GM19099 (cell line): ENCODE data around the gene IQCH.

Experiments
- POLR2A ChIP-seq: IDR thresholded peaks from 3 replicates; pipeline ENCODE4 v1.6.1; 2011; ENCODE audit warnings: low read depth; ENCODE audit not compliant: insufficient read length; ENCODE audit errors: extremely low read depth

The IQCH gene

DNA sequence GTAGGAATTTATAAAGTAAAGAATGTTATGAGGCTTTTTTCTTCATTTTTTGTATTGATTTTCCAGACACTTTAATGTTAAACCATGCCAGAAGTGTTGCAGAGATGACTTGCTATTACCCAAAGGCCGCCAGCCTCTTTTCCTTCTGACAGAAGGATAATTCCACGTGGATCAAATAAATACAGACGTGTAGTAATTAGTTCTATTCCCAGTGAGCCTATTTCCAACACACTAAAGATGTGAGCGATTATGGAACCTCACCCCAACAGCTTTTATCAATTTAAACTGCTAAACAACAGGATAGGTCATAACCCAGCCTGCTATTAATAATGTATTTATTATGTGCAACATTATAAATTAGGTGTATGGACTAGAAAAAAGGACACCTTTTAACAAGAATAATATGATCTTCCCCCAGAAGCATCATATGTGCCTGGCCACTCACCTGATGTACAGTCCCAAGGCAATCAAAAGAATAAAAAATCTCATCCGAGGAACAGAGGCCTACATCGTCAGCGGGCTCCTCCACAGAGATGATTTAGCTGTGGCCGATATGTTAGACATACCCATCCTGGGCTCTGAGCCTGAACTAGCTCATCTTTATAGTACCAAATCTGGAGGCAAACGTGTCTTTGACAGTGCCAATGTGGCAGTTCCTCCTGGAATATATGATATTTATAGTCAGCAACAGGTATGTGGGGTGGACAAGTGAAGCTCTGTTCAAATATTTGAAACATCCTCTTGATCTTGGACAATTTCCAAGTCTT is 140.5 kb downstream of the IQCH start:
- TF ChIP-seq POLR2A, result no peak

DNA sequence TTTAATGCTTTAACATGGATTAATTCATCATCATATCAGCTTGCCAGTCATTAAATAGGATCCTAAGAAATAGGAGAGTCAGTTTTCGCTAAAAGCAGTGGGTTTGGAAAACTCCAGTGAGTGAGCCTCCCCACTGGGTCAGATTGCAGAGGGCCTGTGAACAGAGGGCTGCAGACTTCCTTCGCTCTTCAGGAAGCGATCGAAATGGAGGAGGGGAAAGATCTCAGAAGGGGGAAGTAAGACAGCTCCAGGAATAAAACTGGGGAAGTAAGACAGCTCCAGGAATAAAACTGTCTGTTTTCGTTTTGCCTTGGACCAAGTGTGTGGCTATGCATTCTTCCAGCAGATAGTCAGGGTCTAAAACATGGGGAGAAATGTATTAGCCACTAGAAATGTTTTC is 141.5 kb downstream of the IQCH start:
- TF ChIP-seq POLR2A, result no peak

DNA sequence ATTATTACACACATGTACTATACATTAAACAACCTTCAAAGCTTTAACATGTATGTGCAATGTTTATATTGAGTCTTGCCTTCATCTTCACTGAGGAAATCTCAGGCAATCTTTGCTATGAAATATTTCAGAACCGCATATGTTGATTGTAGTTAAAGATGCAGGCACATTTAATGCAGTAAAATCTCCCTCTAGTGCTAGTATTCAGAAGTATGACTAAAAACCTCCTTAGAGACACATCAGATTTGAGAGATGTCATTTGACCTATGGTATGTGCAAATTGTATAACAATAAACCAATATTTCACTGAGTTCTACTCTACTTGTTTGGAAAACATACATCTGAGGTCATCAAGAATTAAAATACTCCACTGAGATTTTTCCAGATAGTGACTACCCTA is 142.6 kb downstream of the IQCH start:
- TF ChIP-seq POLR2A, result no peak

DNA sequence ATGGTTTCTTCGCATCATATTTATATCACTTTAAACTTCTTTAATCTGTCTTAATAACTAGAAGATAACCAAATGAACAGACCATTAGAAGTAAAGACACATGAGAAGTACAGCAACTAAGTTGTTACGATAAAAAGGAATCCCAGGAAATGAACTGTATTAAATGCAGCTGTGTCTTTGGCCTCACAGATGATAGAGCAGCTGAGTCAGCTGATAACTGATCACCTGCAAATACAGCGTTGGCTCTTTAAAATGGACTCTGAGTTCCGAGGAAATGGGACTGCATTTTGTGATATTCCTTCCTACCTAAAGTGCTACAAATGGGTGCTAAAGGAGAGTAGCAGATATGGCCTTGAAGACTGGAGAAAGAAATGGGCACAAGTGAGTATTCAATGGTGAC is 145.3 kb downstream of the IQCH start:
- TF ChIP-seq POLR2A, result no peak

DNA sequence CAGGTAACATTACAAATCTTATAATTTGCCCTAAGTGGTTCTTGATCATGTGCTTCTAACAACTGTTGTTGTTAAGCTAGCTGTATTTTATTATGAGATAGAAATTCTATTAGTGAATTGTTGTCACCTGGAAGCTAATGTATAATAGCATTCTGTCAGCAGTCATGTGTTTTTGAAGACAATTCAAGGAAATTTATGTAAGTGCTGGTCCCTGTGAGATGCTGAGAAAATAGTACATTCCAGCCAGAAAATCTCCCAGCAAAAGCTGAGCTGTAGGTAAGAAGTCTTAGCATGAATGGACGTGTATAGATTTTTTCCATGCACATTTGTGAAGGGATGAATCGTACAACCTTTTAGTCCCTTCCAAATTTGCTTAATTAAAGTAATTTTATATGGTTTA is 146.3 kb downstream of the IQCH start:
- TF ChIP-seq POLR2A, result no peak

DNA sequence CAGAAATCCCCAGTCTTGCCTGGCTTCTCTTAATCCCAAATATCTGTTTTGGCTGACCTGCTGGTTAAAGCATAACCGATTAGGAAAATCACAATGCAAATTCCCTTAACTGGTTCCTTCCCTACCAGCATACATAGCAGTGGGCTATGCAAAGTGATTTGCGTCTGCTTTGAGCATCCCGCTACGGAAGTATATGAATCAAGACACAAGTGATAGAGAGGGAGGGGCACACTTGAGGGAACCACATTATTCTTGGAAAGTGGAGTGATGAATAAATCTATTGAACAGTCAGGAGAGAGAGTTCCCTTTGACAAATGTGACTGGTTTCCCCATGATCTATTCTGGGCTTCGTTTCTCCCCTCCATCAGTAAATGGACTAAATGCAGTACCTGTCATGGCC is 146.8 kb downstream of the IQCH start:
- no peak for TF ChIP-seq POLR2A

DNA sequence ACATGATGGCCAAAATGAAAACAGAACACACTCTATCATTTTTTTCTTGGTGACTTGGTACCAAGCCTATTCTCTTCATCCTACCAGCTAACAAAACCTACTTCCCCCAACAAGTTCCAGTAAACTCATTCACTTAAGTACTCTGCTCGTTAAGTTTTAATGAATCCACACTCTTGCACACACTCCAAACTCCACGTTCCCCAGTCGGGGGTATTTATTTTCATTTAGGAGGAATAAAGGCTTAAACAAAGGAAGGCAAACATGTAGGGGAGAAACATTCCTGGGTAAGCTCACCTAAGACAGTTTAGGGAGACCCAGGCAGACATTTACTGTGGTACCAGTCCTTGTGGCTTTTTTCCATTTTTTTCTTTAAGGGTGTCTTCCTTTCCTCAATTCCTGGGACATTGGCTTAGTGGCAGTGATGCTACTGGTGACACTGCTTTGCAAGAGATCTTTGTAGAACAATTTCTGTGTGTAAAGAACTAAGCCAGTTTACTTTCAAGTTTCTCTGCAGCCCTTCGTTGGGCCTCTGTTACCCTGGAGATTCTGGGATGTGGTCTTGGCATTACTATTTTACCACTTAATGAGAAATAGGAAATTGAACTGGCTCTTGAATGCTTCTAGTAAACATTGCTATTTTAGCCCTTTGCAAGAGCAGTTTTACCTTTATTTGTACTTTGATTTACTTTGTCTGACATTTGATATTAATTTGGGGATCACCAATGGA is 149.0 kb downstream of the IQCH start:
- TF ChIP-seq POLR2A, result no peak

DNA sequence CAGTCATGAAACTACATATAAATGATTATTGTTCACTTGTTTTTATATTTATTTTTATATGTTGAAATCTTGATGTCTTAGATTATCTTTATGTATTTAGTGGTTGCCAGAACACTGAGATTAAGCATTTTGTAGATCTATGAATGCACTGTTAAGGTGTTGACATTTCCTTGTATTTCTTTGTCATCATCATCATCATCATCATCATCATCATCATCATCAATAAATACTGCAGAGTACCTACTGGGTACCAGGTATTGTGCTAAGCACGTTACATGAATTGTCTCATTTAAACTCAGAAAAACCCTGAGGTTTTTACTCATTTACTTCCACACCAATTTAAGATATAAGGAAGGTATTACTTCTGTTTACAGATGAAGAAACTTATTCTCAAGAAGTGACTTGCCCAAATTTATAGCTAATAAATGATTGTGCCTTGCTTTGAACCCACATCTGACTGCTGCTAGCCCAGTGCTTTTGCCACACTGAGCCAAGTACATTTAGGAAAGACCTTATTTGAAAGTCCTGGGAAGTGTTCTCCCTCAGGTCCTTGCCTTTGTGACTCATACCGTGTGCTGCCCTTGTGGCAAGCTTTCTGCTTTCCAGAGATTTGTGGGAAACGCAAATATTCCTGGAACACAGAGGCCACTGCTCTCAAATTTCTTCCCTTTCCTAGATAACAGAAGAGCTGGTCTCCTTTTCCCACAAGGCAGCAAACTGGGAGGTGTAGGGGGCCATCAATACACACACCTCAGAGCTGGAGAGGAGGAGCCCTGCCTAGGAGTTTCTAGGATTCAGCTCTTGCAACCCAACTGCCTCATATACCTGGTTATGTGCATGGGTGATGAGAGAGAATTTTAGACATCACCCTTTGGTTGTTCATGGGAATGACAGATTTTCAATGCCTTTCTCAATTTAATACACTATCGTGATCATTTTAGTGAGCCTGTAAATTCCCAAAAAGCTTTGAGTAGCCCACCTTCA is 150.9 kb downstream of the IQCH start:
- TF ChIP-seq POLR2A, result no peak

DNA sequence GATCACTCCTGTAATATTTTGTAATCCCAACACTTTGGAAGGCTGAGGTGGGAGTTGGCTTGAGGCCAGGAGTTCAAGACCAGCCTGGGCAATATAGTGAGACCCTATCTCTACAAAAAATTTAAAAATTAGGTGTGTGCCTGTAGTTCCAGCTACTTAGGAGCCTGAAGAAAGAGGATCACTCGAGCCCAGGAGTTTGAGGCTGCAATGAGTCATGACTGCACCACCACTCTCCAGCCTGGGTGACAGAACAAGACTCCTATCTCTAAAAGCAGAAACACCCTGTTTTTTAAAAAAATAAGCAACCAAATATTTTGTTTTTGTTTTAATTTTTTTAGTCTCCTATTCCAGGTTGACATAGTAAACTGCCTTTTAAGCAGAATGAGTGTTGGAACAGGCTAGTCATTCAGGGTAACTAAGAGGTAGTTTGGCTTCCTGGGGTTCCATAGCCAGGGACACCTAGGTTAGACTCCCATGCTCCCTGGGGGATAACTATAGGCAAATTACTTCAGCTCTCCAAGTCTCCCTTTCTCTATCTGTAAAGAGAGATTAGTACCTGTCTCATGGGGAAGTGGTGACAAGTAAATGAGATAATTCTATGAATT is 151.8 kb downstream of the IQCH start:
- TF ChIP-seq POLR2A, result no peak

DNA sequence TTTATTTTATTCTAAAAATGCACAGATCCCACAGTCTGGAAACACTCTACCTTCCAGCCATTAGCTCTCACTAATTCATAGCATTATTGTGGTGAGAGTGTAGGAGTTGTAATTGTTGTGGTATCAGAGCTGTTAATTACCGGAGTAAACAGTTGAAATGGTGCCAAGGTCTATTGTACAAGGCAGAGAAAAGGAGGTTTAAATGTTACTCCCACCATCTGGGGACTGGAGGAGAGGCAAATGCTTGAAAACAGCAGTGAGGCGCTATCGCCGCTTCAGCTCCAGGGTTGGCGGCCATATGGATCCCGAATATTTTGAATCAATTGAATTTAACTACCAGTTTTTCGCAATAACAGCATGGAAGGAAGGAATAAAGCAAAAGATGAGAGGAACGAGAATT is 153.2 kb downstream of the IQCH start:
- no peak for TF ChIP-seq POLR2A

DNA sequence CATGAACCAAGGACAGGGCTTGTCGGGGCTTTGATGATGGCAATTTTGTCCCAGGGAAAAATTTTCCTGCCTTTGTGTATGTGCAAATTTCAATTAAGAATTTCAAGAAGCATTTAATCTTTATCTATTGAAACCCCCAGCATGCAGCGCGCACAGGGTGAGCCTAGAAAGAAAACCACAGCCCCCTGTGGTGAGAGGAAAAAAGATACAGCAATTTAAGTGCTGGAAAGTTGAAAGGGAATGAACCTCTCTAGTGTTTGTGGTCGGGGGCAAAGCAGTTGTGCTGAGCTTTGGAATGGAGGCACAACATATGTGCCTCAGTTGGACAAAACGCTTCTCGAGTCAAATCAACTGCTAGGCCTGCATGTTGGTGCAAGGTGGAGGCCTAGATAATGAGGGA is 154.6 kb downstream of the IQCH start:
- no peak for TF ChIP-seq POLR2A

DNA sequence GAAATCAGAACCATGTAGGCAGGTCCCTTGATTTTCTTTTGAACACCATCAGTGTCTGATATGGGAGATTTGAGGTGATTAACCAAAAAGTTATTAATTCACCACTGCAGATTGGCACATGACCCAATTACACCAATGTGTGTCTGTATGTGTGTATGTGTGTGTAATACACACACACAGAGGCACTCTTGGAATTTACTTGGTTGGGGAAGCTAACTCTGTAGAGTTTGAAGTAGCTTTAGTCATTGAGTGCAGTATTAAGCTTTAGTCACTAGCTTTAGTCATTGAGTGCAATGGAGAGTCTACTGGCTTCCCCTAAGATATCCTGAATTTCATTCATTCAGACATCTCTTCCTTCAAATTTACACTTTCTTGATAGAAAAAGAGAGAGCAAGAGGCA is 156.9 kb downstream of the IQCH start:
- TF ChIP-seq POLR2A, result no peak

DNA sequence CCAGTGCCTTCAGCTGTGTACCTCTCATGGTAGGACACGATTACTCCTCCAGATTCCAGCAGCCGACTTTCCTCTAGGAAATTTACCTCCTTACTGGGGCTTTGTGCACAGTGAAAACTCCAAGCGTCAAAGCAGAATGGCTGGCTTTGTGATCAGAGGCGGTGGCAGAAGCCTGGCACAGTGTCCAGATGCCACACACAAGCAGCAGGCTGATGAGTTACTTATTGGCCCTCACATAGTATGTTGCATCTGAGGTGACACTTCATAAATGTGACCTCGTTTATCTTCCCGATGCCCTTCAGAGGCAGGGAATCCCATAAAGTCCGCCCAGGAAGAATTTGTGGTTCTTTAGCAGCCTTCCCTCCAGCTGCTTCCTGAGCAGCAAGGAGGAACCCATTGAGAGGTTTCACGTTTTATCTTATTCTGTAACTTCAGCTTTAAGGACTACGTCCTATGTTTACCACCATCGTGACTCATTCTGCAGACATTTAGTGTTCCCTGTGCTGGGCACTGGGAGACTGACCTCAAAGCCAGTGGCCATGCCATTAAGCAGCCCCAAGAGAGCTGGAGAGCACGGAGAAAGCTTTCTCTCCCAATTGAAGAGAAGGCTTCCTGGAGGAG is 159.3 kb downstream of the IQCH start:
- no peak for TF ChIP-seq POLR2A

DNA sequence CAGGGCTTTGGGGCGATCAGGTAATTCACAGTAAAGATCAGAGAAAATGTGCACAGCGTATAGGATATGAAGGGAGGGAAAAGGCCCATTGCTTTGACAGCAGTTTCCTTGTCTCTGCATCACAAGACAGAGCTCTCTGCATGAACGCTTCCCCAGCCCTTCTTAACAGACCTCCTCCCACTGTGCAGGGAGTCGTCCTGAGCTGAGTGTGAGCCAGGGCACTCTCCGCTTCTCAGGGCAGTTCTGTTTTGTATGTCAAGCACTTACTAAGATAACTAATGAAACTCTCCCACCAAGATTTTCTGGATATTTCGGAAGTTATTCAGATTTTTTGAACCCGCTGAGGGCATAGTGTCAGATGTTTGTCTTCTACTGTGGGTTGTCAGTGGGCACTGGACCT is 160.6 kb downstream of the IQCH start:
- no peak for TF ChIP-seq POLR2A
